Thyroid gland (tissue), 4 donors: ENCODE measurements around the gene STRN3. TPM values are rescaled to one million over a fixed set of nuclear protein-coding genes. Genes with fewer than 3 reads are reported as not detected.

Experiments used
- DNase-seq, 2 donors: peaks; one replicate each; pipeline ENCODE4 v3.0.0-alpha.2; 2019
- H3K27ac ChIP-seq, 3 donors: fragments of 200-600 bp; sonication (generic); 1 replicate in 2 of 3; 2 replicates in 1 of 3; pipeline ENCODE4 v1.5.1; 2016 to 2019; ENCODE audit warnings: mild to moderate bottlenecking in 1 of 3, moderate library complexity in 1 of 3
- H3K27me3 ChIP-seq: fragments of 200-600 bp; sonication (generic); one replicate; pipeline ENCODE4 v1.5.1; 2019
- H3K36me3 ChIP-seq, 2 donors: fragments of 200-600 bp; sonication (generic); one replicate each; pipeline ENCODE4 v1.5.1; 2016 to 2019
- H3K4me1 ChIP-seq, 2 donors: fragments of 200-600 bp; sonication (generic); one replicate each; pipeline ENCODE4 v1.5.1; 2017 to 2019
- H3K4me3 ChIP-seq, 3 donors: fragments of 200-600 bp; sonication (generic); replicated peaks in 1 of 3; 1 replicate in 2 of 3; 2 replicates in 1 of 3; pipeline ENCODE4 v1.5.1; 2016; ENCODE audit warnings: mild to moderate bottlenecking in 1 of 3
- H3K9me3 ChIP-seq: fragments of 200-600 bp; sonication (generic); one replicate; pipeline ENCODE4 v1.5.1; 2017
- POLR2A ChIP-seq, 2 donors: fragments of 450-650 bp; IDR thresholded peaks; one replicate each; pipeline ENCODE4 v1.6.1; 2017; ENCODE audit warnings: antibody characterized with exemption in 2 of 2, mild to moderate bottlenecking in 2 of 2, moderate library complexity in 1 of 2
- WGBS, 2 donors: methylation state at CpG; one replicate each; pipeline ENCODE4 v1.1.5; 2017; 5-methylcytosine and 5-hydroxymethylcytosine counted together
- intact Hi-C: fragments of 100-400 bp; cut with DNase I; formaldehyde crosslinking; loops from one replicate; pipeline ENCODE4 v1.15.1; 2023
- total RNA-seq, 4 donors: library from RNA; depleted of rRNA; stranded (reverse); fragments of >200 nt; gene quantifications; one replicate each; pipeline ENCODE4 v1.2.3, GENCODE V29; 2016
- TF ChIP-seq, protein P1 (sequence below), 6 experiments: fragments of 200-600 bp in 3 of 6; fragments of 450-650 bp in 3 of 6; sonication (generic) in 3 of 6; IDR thresholded peaks; one replicate each; pipeline ENCODE4 v1.5.1; 2016 to 2019; ENCODE audit warnings: antibody characterized with exemption in 6 of 6, mild to moderate bottlenecking in 2 of 6, inconsistent platforms in 1 of 6, moderate library complexity in 1 of 6

STRN3 gene
- total RNA-seq, 4 donors from 2014 or later = 46.3 to 77.5 (median 53.6) TPM

DNA sequence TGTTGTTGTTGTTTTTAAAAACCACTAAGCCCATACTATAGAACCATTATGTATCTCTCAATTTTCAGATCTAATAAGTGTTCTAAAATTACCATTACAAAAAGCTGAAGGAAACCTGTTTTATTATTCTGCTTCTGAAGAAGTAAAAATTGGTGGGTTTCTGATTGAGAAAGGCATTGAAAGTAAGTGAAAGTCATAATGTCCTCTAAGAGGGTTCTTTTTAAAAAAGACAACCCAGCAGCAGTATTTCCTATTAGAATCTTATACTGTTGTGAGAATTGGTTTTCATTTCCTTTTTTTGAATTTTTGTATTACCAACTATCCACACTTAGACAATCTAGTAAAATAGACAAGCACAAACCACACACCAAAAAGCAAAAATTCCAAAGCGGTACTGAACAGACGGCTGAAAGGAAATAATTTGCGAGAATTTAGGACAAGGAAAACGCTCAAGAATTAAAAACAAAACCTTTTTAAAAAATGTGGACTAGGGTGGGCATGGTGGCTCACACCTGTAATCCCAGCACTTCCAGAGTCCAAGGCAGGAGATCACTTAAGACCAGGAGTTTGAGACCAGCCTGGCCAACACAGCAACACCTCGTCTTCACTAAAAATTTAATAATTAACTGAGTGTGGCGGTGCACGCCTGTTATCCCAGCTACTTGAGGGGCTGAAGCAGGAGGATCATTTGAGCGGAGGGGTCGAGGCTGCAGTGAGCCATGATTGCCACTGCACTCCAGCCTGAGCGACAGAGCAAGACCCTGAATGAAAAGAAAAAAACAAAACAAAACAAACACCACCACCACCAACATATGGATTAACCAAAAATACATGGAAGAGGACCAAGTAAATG, 67.4 kb downstream of the STRN3 start:
- H3K4me3 ChIP-seq = no peak overlapping the region

DNA sequence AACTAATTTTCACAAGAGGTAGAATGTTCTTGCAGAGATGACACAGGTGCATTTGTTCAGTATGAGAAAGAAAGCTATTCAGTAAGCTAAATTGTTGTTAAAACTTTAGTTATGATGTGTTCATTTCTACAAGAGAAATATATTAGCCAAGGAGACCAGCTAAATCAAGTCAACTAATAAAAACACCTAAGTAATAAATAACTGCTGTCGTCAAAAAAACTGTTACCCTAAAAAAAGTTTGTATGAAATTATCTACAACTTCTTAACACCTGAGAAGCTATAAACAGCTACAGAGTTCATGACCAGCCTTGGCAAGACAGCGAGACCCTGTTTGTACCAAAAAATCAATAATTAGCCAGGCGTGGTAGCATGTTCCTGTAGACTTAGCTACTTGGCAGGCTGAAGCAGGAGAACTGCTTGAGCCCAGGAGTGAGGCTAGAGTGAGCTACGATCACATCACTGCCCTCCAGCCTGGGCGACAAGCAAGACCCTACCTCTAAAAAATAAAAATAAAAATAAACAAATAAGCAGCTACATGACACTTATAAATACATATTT, 68.3 kb downstream of the STRN3 start:
- peaks cover 8 to 9% of the 10 kb centered on the region in 2 donors for H3K4me1 ChIP-seq
- H3K9me3 ChIP-seq = no peaks in the 10 kb centered on the region
- H3K27ac ChIP-seq = no peak overlapping the region
- H3K36me3 ChIP-seq = peaks cover 0 to 5% of the 10 kb centered on the region in 2 donors
- intact Hi-C loops = no loop called here
- TF ChIP-seq, protein P1, sequence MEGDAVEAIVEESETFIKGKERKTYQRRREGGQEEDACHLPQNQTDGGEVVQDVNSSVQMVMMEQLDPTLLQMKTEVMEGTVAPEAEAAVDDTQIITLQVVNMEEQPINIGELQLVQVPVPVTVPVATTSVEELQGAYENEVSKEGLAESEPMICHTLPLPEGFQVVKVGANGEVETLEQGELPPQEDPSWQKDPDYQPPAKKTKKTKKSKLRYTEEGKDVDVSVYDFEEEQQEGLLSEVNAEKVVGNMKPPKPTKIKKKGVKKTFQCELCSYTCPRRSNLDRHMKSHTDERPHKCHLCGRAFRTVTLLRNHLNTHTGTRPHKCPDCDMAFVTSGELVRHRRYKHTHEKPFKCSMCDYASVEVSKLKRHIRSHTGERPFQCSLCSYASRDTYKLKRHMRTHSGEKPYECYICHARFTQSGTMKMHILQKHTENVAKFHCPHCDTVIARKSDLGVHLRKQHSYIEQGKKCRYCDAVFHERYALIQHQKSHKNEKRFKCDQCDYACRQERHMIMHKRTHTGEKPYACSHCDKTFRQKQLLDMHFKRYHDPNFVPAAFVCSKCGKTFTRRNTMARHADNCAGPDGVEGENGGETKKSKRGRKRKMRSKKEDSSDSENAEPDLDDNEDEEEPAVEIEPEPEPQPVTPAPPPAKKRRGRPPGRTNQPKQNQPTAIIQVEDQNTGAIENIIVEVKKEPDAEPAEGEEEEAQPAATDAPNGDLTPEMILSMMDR (IDR thresholded peaks at IDR 0.05) = no peak
- no peak for TF ChIP-seq POLR2A (IDR thresholded peaks at IDR 0.05)
- H3K27me3 ChIP-seq = no peaks in the 10 kb centered on the region
- no peak overlapping the region for H3K4me3 ChIP-seq
- WGBS, 2 donors = 52 to 55% methylated on average over 5 of the region's 5 CpGs
- peak; percentile 42 to 57 for DNase-seq

More for the DNA sequence above, 67.4 kb downstream of the STRN3 start:
- no peaks in the 10 kb centered on the region for H3K9me3 ChIP-seq
- H3K36me3 ChIP-seq = no peaks in the 10 kb centered on the region
- WGBS, 2 donors = 93% methylated on average over 10 of the region's 10 CpGs
- H3K4me1 ChIP-seq = peaks cover 8 to 9% of the 10 kb centered on the region in 2 donors
- intact Hi-C loops = no loop called here
- H3K27ac ChIP-seq = no peak overlapping the region
- TF ChIP-seq, protein P1 (IDR thresholded peaks at IDR 0.05) = no peak
- TF ChIP-seq POLR2A (IDR thresholded peaks at IDR 0.05) = no peak
- no peaks in the 10 kb centered on the region for H3K27me3 ChIP-seq
- DNase-seq = no peak

DNA sequence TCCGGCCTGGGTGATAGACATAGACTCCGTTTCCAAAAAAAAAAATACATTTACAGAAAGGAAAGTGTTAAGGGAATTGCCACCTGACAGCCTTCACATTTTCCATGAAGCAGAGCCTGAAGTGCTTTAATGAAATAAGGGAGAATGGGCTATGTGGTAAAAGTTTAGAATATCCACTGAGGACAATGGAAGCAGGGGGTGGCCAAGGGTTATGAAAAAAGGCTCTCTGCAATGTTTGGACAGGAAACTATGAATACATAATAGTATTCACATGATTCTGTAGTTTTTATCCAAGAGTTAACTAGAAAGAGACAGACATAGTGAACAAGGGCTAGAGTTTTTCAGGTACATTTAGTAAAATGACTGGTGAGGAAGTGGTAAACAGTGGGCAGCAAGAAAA, 76.5 kb downstream of the STRN3 start:
- Histone ChIP-seq H3K4me3 (no peak overlapping the region), H3K9me3 (no peaks in the 10 kb centered on the region), H3K27me3 (no peaks in the 10 kb centered on the region), H3K36me3 (peaks cover 21 to 26% of the 10 kb centered on the region in 2 donors), H3K27ac (no peak overlapping the region), H3K4me1 (peaks cover 0 to 3% of the 10 kb centered on the region in 2 donors)
- 93 to 97% methylated on average over 2 of the region's 2 CpGs for WGBS, 2 donors
- DNase-seq = no peak
- intact Hi-C loops = no loop called here
- no peak for TF ChIP-seq POLR2A (IDR thresholded peaks at IDR 0.05)
- TF ChIP-seq, protein P1 (IDR thresholded peaks at IDR 0.05) = no peak

DNA sequence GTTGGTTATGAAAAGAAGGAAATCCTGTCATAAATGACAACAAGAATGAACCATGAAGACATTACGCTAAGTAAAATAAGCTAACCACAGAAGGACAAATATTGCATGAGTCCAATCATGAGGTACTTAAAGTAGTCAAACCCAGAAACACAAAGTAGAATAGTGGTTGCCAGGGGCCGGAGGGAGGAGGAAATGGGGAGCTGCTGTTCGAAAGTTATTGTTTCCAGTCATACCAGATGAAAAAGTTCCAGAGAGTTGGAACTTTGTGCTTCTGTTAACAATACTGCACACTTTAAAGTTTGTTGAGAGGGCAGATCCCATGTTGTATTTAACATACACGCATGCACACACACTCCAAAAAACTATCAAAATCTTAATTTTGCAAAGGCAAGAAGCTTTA, 82.5 kb downstream of the STRN3 start:
- DNase-seq = no peak
- TF ChIP-seq, protein P1 (IDR thresholded peaks at IDR 0.05) = no peak
- TF ChIP-seq POLR2A (IDR thresholded peaks at IDR 0.05) = no peak
- peaks cover 0 to 2% of the 10 kb centered on the region in 2 donors for H3K4me1 ChIP-seq
- H3K27me3 ChIP-seq = no peaks in the 10 kb centered on the region
- H3K9me3 ChIP-seq = no peaks in the 10 kb centered on the region
- intact Hi-C loops = no loop called here
- no peak overlapping the region for H3K4me3 ChIP-seq
- peaks cover 18 to 21% of the 10 kb centered on the region in 2 donors for H3K36me3 ChIP-seq
- H3K27ac ChIP-seq = no peak overlapping the region
- 90 to 93% methylated on average over 4 of the region's 4 CpGs for WGBS, 2 donors

DNA sequence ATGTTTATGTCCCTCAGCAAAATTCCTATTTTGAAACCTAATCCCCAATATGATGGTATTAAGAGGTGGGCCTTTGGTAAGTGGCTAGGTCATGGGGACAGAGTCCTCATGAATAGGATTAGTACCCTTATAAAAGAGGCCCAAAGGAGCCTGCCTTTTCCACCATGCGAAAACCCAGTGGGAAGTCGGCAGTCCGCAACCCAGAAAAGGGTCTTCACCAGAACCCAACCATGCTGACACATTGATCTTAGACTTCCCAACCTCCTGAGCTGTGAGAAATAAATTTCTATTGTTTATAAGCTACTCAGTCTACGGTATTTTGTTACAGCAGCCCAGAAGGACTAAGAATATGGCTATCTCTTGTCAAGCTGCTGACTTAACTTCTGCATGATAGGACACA, 85.3 kb downstream of the STRN3 start:
- peaks cover 2 to 7% of the 10 kb centered on the region in 2 donors for H3K36me3 ChIP-seq
- no peaks in the 10 kb centered on the region for H3K27me3 ChIP-seq
- no peaks in the 10 kb centered on the region for H3K4me1 ChIP-seq
- DNase-seq = no peak
- TF ChIP-seq, protein P1 (IDR thresholded peaks at IDR 0.05) = no peak
- TF ChIP-seq POLR2A (IDR thresholded peaks at IDR 0.05) = no peak
- no peaks in the 10 kb centered on the region for H3K9me3 ChIP-seq
- no peak overlapping the region for H3K27ac ChIP-seq
- H3K4me3 ChIP-seq = no peak overlapping the region
- 97 to 98% methylated on average over 4 of the region's 4 CpGs for WGBS, 2 donors
- intact Hi-C loops = no loop called here
